ENCODE measurements around the gene CYBA. TPM values are rescaled to one million over a fixed set of nuclear protein-coding genes. Genes with fewer than 3 reads are reported as not detected.
"Not testable (repeated sequence)": the region's sequence is repeated elsewhere in the genome, so short reads cannot be mapped to it uniquely, and the experiment has no call there.

CYBA gene
- total RNA-seq, 1 donor from 2014 or later, result 44.0 TPM

DNA sequence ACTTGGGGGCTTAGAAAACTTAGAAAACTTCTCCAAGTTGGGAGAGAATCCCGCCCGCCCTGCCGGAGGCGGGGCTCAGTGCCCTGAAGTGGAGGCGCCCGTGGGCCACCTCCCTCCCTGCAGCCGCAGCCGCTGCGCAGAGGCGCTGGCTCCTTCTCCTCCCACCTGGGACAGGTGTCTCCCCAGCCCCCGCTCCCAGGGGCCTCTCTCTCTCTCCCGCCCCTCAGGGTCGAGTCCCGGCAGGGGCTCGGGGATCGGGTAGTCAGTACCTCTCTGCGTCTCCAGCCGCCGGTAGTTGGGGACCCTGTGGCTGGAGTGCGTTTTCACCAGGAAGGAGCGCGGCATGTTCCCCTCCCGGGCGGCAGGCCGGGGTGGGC is 35.2 kb upstream of the CYBA start:
- DNase-seq, result no peak

- no peak for DNase-seq
Measured at GRCh38 chr16:88685156-88686061, 34.6 kb upstream of the CYBA start.

DNA sequence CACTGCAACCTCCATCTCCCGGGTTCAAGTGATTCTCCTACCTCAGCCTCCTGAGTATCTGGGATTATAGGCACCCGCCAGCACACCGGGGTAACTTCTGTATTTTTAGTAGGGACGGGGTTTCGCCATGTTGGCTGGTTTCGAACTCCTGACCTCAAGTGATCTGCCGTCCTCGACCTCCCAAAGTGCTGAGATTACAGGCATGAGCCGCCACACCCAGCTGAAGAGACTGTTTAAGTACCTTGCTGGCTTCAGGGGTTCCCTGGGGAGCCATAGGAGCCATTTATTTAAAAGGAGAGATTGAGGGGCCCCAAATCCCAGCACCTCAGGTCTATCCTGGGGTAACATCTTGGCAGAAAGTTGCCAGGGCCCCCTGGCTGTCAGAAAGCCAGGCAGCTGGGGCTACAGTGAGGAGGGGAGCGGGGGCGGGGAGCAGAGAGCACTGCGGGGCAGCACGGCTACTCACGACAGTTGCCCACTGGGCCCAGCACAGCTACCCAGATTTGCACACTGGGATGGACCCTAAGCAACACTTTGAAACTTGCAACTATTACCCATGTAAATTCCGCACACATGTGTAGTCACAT is 33.8 kb upstream of the CYBA start:
- no peak for DNase-seq

- no peak for DNase-seq
Measured at GRCh38 chr16:88681709-88682451, 31.0 kb upstream of the CYBA start.

GRCh38 chr16:88681084-88681680 is 30.3 kb upstream of the CYBA start:
- DNase-seq, result no peak

- DNase-seq, result no peak
Measured at GRCh38 chr16:88680554-88681083, 29.8 kb upstream of the CYBA start.

GRCh38 chr16:88678224-88678979 is 27.5 kb upstream of the CYBA start:
- no peak for DNase-seq

DNA sequence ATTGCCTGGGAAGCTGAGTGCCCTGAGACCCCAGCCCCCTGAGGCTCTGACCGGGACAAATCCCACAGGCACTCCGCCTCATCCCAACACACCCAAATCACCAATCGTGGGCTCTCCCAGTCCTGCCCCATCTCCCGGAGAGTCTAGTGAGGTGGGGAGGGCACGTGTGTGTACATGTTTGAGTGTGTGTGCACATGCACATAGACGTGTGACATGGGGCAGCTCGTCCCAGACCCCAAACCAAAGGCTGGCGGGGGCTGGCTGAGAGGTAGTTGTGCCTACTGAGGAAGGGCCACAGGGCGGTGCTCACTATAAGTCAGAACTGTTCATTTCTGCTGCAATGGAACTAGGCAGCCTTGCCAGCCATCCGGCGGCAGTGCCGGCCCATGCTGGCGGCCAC is 26.9 kb upstream of the CYBA start:
- no peak for DNase-seq

- no peak for DNase-seq
Measured at GRCh38 chr16:88676502-88677242, 25.8 kb upstream of the CYBA start.

DNA sequence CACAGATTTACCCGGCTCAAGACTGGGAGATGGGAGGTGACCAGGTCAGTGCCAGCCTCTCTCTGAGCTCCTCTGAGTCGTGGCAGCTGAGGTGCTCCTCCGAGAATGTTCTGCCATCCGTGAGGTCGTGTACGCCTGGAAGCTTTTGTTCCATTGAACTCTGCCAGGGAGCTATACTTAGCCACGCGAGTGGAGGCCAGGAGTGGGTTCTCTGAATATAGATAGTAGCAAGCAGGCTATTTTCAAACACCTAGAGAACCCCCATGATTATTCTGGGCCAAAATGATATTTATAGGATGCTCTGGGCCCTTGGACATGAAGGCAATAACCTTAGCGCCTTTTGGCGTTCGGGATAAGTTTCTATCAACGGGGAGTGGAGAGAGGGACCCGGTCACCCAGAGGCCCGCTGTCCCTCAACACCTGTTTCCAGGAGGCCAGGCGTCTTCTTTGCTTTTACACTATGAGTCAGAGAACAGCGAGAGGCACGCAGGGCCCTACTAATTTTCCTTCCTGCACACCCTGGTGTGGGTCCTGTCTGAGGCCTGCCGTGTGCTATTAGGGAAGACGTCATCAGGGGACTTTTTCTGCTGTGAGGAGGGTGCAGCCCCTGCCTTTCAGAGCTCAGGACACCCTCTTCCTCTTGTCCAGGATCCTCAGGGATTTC is 23.0 kb upstream of the CYBA start:
- DNase-seq, result peak; percentile 58

GRCh38 chr16:88672776-88673175 is 21.9 kb upstream of the CYBA start:
- peak; percentile 32 for DNase-seq

- no peak for DNase-seq
Measured at GRCh38 chr16:88671806-88672205, 21.0 kb upstream of the CYBA start.

DNA sequence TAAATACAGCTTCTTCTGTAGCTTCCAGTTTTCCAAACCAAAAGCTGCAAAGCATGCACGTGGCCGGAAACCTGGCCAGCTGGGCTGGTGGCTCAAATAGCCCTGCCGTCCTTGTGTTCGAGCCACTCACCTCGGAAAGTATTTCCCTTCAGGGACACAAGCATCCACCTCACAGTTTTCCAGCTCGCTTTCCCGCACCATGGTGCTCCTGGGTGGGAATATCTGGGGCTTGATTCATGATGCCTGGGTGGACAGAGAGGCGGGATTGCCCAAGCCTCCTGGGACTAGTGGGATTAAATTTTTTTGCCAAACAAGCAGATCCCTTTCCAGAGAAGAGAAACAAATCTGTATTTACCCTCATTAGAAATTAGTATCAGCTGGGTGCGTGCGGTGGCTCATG is 19.1 kb upstream of the CYBA start:
- no peak for DNase-seq

- not testable (repeated sequence) for DNase-seq
Measured at GRCh38 chr16:88669493-88669892, 18.6 kb upstream of the CYBA start.

DNA sequence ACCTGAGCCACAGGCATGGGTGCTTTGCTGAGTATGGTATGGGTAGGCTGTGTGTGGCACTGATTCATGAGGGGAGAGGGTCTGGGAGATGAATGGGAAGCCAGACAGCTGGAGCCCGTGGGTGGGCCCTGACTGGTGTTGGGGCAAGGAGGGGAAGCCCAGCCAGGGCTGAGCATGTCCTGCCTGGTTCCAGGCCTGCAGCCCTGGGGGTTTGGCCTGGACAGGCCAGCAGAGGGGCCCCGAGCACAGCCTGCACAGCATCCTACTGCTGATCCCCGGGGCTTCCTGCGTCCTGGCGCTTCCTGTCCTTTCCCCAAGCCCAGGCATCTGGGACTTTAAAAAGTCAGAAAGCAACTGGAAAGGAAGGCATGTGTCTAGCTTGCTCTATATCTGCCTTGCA is 16.6 kb upstream of the CYBA start:
- no peak for DNase-seq

- DNase-seq, result no peak
Measured at GRCh38 chr16:88665570-88665969, 14.7 kb upstream of the CYBA start.

- DNase-seq, result peak; percentile 24
Measured at GRCh38 chr16:88665148-88665547, 14.3 kb upstream of the CYBA start.

DNA sequence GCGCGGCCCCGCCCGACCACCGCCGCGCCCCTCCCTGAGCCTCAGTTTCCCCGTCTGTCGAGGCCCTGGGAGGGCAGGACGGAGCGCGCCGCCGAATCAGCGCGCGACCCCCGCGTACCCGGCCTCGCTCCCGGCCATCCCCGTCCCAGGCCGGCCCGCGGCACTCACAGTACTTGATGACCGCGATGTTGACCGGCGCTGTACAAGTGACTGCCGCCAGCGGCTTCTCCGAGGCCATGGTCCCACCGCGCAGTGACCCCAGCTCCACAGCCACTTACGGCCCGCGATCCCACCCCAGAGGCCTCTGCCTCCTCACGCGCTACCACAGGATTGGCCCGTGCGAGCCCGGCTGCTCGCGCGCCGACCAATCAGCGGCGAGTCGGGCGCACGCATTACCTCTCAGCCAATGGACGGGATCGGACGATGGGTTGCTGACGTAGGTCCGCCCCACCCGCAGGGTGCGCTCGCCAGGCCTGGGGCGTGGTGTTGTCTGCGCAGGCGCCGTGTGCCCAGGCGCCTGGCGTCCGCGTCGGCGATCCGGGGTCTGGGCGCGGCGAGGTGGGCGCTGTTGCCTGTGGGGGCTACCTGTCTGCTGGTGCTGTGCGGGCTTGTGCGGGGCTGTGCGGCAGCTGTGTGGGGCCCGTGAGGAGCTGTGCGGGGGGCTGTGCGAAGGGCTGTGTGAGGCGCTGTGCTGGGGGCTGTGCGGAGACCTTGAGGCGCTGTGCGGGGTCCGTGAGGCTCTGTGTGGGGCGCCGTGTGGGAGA is 12.2 kb upstream of the CYBA start, which contains the start of gene MVD:
TSS of gene MVD (minus strand) at position 249 of the 764 bp plus-strand sequence. CDS start at position 238, 11 bp downstream.
- DNase-seq, result peak; percentile 99

DNA sequence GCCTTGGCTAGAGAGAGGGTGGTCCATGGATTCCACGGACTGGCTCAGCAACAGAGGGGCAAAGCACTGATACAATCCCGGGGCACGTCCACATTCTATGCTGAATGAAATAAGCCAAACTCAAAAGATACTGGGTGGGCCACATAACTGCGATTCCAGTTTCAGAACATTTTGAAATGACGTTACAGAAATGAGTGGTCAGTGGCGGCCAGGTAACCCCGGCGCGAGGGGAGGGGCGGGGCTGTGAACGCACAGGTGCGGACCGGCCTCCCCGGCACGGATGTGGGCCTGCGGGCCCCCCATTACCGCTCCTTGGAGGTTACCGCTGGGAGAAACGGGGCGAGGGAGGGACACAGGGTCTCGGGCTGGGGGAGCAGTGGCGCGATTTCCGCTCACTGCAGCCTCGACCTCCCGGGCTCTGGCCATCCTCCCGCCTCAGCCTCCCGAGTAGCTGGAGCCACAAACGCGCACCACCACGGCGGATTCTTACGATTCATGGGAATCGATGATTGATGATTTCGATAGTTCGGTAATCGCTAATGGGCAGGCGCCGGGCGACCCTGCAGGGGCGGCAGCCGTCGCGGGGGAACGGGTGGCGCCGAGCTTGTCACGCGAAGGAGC is 11.5 kb upstream of the CYBA start:
- DNase-seq, result peak; percentile 15

All from tongue (tissue), 2 donors.